Lower lobe of right lung (tissue), 2 donors: Measurements from ENCODE around the gene FBXL16. TPM values are rescaled to one million over a fixed set of nuclear protein-coding genes. Genes with fewer than 3 reads are reported as not detected.

ENCODE experiments used
- ATAC-seq, 2 donors: fragments of 200-7000 bp; cut with Tn5 transposase; one replicate each; pipeline ENCODE4 v1.9.1; 2020 to 2022; ENCODE audit warnings: mild to moderate bottlenecking in 2 of 2, moderate library complexity in 2 of 2
- DNase-seq: peaks from one replicate; pipeline ENCODE4 v3.0.0-alpha.2; 2020
- H3K27ac ChIP-seq: fragments of 200-600 bp; one replicate; pipeline ENCODE4 v1.8.0; 2022
- H3K27me3 ChIP-seq: fragments of 200-600 bp; one replicate; pipeline ENCODE4 v1.8.0; 2022; ENCODE audit warnings: low read depth
- H3K36me3 ChIP-seq: fragments of 200-600 bp; one replicate; pipeline ENCODE4 v1.8.0; 2022; ENCODE audit warnings: mild to moderate bottlenecking
- H3K4me1 ChIP-seq: fragments of 200-600 bp; one replicate; pipeline ENCODE4 v1.8.0; 2022
- H3K4me3 ChIP-seq: fragments of 200-600 bp; one replicate; pipeline ENCODE4 v1.8.0; 2022; ENCODE audit warnings: mild to moderate bottlenecking
- H3K9me3 ChIP-seq: fragments of 200-600 bp; one replicate; pipeline ENCODE4 v1.8.0; 2022
- intact Hi-C: fragments of 100-400 bp; cut with DNase I; formaldehyde crosslinking; loops from one replicate; pipeline ENCODE4 v1.11.0; 2022
- total RNA-seq: library from RNA; stranded (reverse); fragmentation: NEBNext Ultra II Directional; extraction: Animal tissue kit (Norgen Biotek cat#: 25700); gene quantifications from one replicate; pipeline ENCODE4 v1.2.1, GENCODE V29; 2021
- TF ChIP-seq, protein P1 (sequence below): fragments of 200-600 bp; IDR thresholded peaks from one replicate; pipeline ENCODE4 v1.8.0; 2022; ENCODE audit warnings: antibody characterized with exemption, mild to moderate bottlenecking
- donor health status: DM: no; HTN: yes; CAD: no; lungs with severe emphysema.

The FBXL16 gene
- total RNA-seq, 1 donor from 2014 or later: 11.0 TPM

DNA sequence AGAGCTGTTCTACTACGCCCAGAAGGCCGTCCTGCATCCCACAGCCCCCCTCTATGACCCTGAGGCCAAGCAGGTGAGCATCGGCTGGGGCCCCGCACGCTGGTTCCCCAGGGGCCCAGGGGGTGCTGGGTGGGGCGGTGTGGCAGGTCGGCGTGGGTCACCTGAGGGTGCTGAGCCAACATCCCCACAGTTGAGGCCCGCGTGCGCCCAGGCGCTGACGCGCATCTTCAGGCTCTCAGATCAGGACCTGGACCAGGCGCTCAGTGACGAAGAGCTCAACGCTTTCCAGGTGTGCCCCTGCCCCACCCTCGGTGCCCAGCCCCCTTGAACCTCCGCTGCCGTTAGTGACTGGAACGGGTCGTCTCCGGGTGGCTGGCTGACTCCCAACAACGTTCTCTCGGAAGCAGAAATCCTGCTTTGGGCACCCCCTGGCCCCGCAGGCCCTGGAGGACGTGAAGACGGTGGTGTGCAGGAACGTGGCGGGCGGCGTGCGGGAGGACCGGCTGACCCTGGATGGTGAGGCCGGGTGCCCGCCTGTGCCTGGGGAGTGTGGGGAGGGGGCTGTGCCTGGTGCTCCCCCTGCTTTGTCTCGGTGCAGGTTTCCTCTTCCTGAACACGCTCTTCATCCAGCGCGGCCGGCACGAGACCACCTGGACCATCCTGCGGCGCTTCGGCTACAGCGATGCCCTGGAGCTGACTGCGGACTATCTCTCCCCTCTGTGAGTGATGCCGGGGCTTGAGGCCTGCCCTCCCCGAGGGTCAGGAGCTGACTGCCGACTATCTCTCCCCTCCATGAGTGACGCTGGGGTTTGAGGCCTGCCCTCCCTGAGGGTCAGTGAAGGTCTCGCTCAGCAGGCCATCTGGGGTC, 34.9 kb downstream of the FBXL16 start:
- intact Hi-C loops: no loop called here
- no peak overlapping the region for H3K27ac ChIP-seq
- peaks cover 29% of the 10 kb centered on the region for H3K4me1 ChIP-seq
- peaks cover 49% of the 10 kb centered on the region for H3K36me3 ChIP-seq
- DNase-seq: no peak
- TF ChIP-seq, protein P1, sequence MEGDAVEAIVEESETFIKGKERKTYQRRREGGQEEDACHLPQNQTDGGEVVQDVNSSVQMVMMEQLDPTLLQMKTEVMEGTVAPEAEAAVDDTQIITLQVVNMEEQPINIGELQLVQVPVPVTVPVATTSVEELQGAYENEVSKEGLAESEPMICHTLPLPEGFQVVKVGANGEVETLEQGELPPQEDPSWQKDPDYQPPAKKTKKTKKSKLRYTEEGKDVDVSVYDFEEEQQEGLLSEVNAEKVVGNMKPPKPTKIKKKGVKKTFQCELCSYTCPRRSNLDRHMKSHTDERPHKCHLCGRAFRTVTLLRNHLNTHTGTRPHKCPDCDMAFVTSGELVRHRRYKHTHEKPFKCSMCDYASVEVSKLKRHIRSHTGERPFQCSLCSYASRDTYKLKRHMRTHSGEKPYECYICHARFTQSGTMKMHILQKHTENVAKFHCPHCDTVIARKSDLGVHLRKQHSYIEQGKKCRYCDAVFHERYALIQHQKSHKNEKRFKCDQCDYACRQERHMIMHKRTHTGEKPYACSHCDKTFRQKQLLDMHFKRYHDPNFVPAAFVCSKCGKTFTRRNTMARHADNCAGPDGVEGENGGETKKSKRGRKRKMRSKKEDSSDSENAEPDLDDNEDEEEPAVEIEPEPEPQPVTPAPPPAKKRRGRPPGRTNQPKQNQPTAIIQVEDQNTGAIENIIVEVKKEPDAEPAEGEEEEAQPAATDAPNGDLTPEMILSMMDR: no peak
- no peak overlapping the region for H3K4me3 ChIP-seq
- no peak for ATAC-seq
- H3K9me3 ChIP-seq: no peaks in the 10 kb centered on the region
- no peaks in the 10 kb centered on the region for H3K27me3 ChIP-seq

DNA sequence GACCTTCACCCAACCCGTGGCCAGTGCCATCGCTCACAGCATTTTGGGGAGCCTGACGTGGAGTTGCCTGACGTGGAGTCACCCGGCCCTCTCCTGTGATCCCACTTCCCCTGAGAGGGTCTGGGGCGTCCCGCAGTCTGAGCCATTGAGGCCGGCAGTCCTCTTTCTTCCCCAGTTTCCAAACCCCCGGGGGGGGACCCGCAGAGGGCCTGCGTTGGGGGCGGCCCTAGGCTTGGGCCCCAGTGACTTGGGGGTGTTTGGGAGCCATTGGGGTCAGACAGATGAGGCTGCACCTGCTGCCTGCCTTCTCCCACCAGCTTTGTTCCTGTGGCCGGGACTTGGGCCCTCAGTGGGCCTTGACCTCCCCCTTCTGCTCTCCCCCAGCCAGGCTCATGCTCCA, 35.9 kb downstream of the FBXL16 start:
- DNase-seq (no peak), ATAC-seq (no peak)
- Histone ChIP-seq H3K27me3 (no peaks in the 10 kb centered on the region), H3K36me3 (peaks cover 49% of the 10 kb centered on the region), H3K9me3 (no peaks in the 10 kb centered on the region), H3K4me3 (no peak overlapping the region), H3K27ac (no peak overlapping the region), H3K4me1 (peaks cover 22% of the 10 kb centered on the region)
- intact Hi-C loops: no loop called here
- TF ChIP-seq, protein P1: no peak

- peak; percentile 0 to 11 for ATAC-seq
Measured at GRCh38 chr16:668519-669171, 37.0 kb downstream of the FBXL16 start.

GRCh38 chr16:667780-668518, 37.7 kb downstream of the FBXL16 start, which contains the start of gene RHOT2:
RHOT2 (plus strand) TSS chr16:668132; CDS start chr16:668200, 68 bp downstream.
- H3K27me3 ChIP-seq: no peaks in the 10 kb centered on the region
- DNase-seq (peak; percentile 96), ATAC-seq (peak; percentile 95 to 97)
- H3K27ac ChIP-seq: peak within 1 kb of the TSS; percentile 87
- peak within 1 kb of the TSS; percentile 96 for H3K4me3 ChIP-seq
- TF ChIP-seq, protein P1: peak; percentile 87
- peaks cover 38% of the 10 kb centered on the region for H3K36me3 ChIP-seq
- H3K4me1 ChIP-seq: peaks cover 18% of the 10 kb centered on the region
- intact Hi-C loops: no loop called here
- H3K9me3 ChIP-seq: no peaks in the 10 kb centered on the region

More at GRCh38 chr16:668519-669171, 37.0 kb downstream of the FBXL16 start:
- peaks cover 45% of the 10 kb centered on the region for H3K36me3 ChIP-seq
- peaks cover 18% of the 10 kb centered on the region for H3K4me1 ChIP-seq
- H3K27me3 ChIP-seq: no peaks in the 10 kb centered on the region
- no peak for DNase-seq
- intact Hi-C loops: no loop called here
- H3K27ac ChIP-seq: peak overlapping the region; percentile 87
- TF ChIP-seq, protein P1: no peak
- no peaks in the 10 kb centered on the region for H3K9me3 ChIP-seq
- peak overlapping the region; percentile 96 for H3K4me3 ChIP-seq

- H3K36me3 ChIP-seq: peaks cover 31% of the 10 kb centered on the region
- DNase-seq (no peak), ATAC-seq (no peak)
- peaks cover 18% of the 10 kb centered on the region for H3K4me1 ChIP-seq
- peak overlapping the region; percentile 87 for H3K27ac ChIP-seq
- H3K9me3 ChIP-seq: no peaks in the 10 kb centered on the region
- H3K4me3 ChIP-seq: peak overlapping the region; percentile 96
- TF ChIP-seq, protein P1: no peak
- intact Hi-C loops: no loop called here
- H3K27me3 ChIP-seq: no peaks in the 10 kb centered on the region
Measured at GRCh38 chr16:667113-667779, 38.4 kb downstream of the FBXL16 start.
